ENCODE measurements around the gene TRPM4.

TRPM4 gene

DNA sequence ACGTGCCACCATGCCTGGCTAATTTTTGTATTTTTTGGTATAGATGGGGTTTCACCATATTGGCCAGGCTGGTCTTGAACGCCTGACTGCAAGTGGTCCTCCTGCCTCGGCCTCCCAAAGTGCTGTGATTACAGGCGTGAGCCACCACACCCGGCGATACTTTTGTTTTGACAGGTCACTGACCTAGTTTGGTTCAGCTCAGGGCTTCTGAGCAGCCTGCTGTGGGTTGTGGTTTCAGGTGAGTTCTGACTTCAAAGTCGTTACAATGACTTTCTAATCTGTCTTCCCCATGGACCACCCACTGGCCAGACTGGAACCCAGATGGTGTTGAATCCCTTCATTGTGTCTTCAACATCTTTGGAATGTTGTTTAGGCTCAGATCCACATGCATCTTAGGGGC lies 73.8 kb downstream of the TRPM4 start:
- peaks cover 10% of the 10 kb centered on the region for H3K9me3 ChIP-seq (ENCODE audit: severe bottlenecking)
- TF ChIP-seq, protein P1, sequence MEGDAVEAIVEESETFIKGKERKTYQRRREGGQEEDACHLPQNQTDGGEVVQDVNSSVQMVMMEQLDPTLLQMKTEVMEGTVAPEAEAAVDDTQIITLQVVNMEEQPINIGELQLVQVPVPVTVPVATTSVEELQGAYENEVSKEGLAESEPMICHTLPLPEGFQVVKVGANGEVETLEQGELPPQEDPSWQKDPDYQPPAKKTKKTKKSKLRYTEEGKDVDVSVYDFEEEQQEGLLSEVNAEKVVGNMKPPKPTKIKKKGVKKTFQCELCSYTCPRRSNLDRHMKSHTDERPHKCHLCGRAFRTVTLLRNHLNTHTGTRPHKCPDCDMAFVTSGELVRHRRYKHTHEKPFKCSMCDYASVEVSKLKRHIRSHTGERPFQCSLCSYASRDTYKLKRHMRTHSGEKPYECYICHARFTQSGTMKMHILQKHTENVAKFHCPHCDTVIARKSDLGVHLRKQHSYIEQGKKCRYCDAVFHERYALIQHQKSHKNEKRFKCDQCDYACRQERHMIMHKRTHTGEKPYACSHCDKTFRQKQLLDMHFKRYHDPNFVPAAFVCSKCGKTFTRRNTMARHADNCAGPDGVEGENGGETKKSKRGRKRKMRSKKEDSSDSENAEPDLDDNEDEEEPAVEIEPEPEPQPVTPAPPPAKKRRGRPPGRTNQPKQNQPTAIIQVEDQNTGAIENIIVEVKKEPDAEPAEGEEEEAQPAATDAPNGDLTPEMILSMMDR (IDR thresholded peaks at IDR 0.05; ENCODE audit: low read depth, low read length): no peak
- DNase-seq: no peak

DNA sequence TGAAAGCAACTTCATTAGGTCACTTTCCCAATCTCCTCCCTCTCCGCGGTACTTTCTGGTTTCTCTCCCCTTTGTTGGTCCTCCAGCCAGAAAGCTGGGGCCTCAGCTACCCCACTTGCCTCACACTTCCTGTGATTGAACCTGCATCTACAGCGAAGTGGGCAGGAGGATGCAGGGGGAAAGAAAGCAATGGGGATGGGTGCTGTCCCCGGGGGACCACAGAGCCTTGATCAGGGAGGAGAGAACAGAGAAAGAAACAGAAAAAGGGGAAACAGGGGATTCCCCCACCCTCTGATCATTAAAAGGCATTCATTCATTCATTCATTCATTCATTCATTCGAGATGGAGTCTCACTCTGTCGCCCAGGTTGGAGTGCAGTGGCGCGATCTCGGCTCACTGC lies 74.2 kb downstream of the TRPM4 start:
- Histone ChIP-seq H3K27me3 (ENCODE audit: insufficient read depth, low read depth, severe bottlenecking) (no peaks in the 10 kb centered on the region), H3K9me3 (ENCODE audit: severe bottlenecking) (peaks cover 10% of the 10 kb centered on the region), H3K27ac (no peak overlapping the region), H3K4me3 (ENCODE audit: low read depth, low read length) (no peak overlapping the region), H3K36me3 (no peaks in the 10 kb centered on the region)
- TF ChIP-seq, protein P1 (IDR thresholded peaks at IDR 0.05; ENCODE audit: low read depth, low read length): no peak
- no peak for DNase-seq

More for the DNA sequence above, 73.8 kb downstream of the TRPM4 start:
- no peaks in the 10 kb centered on the region for H3K27me3 ChIP-seq (ENCODE audit: insufficient read depth, low read depth, severe bottlenecking)
- no peak overlapping the region for H3K27ac ChIP-seq
- no peaks in the 10 kb centered on the region for H3K36me3 ChIP-seq
- H3K4me3 ChIP-seq (ENCODE audit: low read depth, low read length): no peak overlapping the region

DNA sequence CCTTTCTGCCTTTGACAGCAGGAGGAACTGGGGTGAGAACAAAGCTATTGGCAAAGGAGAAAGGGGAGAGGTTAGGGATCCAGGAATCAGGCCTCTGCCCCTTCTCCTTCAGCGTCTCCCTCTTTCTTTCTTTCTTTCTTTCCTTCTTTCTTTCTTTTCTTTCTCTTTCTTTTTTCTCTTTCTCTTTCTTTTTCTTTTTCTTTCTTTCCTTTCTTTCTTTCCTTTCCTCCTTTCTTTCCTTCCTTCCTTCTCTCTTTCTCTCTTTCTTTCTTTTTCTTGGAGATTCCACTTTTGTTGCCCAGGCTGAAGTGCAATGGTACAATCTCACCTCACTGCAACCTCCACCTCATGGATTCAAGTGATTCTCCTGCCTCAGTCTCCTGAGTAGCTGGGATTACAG lies 75.6 kb downstream of the TRPM4 start:
- no peaks in the 10 kb centered on the region for H3K36me3 ChIP-seq
- no peaks in the 10 kb centered on the region for H3K27me3 ChIP-seq (ENCODE audit: insufficient read depth, low read depth, severe bottlenecking)
- H3K4me3 ChIP-seq (ENCODE audit: low read depth, low read length): no peak overlapping the region
- peaks cover 10% of the 10 kb centered on the region for H3K9me3 ChIP-seq (ENCODE audit: severe bottlenecking)
- no peak for DNase-seq
- TF ChIP-seq, protein P1 (IDR thresholded peaks at IDR 0.05; ENCODE audit: low read depth, low read length): no peak
- no peak overlapping the region for H3K27ac ChIP-seq

DNA sequence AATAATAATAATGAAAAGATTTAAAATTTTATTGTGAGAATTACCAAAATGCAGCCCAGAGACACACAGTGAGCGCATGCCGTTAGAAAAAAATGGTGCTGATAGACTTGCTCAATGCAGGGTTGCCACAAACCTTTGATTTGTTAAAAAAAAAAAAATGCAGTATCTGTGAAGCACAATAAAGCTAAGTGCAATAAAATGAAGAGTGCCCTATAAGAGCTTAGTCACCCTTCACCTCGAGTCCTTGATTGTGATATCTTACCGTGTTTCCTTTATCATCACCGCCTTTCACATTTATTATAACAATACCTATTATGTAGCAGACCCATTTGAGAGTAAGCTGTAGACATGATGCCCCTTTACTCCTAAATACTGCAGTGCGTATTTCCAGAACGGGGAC lies 84.2 kb downstream of the TRPM4 start:
- H3K9me3 ChIP-seq (ENCODE audit: severe bottlenecking): no peaks in the 10 kb centered on the region
- H3K4me3 ChIP-seq (ENCODE audit: low read depth, low read length): no peak overlapping the region
- H3K27me3 ChIP-seq (ENCODE audit: insufficient read depth, low read depth, severe bottlenecking): no peaks in the 10 kb centered on the region
- no peak for DNase-seq
- TF ChIP-seq, protein P1 (IDR thresholded peaks at IDR 0.05; ENCODE audit: low read depth, low read length): no peak
- H3K27ac ChIP-seq: no peak overlapping the region
- H3K36me3 ChIP-seq: no peaks in the 10 kb centered on the region

DNA sequence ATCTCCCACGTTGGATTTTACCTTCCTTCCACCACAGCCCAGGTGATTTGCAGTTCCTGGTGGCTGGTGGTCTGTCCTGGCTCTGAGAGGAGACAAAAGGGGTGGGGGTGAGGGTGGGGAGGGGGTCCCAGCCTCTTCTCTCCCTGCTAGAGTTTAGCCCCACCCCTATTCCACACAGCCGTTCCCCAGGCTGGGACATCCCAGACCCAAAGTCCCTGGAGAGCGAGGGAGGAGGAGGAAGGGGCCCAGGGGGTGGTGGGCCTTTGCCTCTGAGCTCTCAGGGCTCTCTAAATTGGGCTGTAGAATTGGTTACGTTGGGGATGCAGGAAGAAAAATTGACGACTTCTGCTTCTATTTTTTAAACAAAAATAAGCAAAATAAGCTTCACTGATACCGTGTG lies 85.5 kb downstream of the TRPM4 start:
- TF ChIP-seq, protein P1 (IDR thresholded peaks at IDR 0.05; ENCODE audit: low read depth, low read length): no peak
- no peaks in the 10 kb centered on the region for H3K27me3 ChIP-seq (ENCODE audit: insufficient read depth, low read depth, severe bottlenecking)
- no peaks in the 10 kb centered on the region for H3K9me3 ChIP-seq (ENCODE audit: severe bottlenecking)
- H3K4me3 ChIP-seq (ENCODE audit: low read depth, low read length): no peak overlapping the region
- DNase-seq: no peak
- H3K27ac ChIP-seq: no peak overlapping the region
- no peaks in the 10 kb centered on the region for H3K36me3 ChIP-seq

DNA sequence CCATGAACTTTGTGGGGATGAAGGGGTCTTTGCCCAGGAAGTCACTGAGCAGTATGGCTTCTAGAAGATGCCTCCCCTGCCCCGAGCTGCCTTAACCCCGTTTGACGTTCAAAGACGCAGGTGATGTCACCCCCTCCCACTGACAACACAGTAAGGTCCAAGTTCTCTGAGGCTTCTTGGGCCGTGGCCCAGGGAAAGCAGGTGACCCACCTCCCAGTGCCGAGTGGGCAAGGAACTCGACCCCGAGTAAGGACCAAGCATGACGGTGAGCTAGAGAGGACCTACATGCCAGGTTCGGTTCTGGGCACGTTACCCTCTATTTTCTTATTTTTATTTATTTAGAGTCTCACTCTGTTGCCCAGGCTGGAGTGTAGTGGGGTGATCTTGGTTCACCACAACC lies 86.1 kb downstream of the TRPM4 start:
- no peaks in the 10 kb centered on the region for H3K27me3 ChIP-seq (ENCODE audit: insufficient read depth, low read depth, severe bottlenecking)
- H3K4me3 ChIP-seq (ENCODE audit: low read depth, low read length): no peak overlapping the region
- no peak for DNase-seq
- TF ChIP-seq, protein P1 (IDR thresholded peaks at IDR 0.05; ENCODE audit: low read depth, low read length): no peak
- no peaks in the 10 kb centered on the region for H3K9me3 ChIP-seq (ENCODE audit: severe bottlenecking)
- H3K27ac ChIP-seq: no peak overlapping the region
- H3K36me3 ChIP-seq: no peaks in the 10 kb centered on the region
